GM21515 (cell line): ENCODE results near the gene CCDC91.
"Not testable (repeated sequence)": the region's sequence is repeated elsewhere in the genome, so short reads cannot be mapped to it uniquely, and the experiment has no call there.

ENCODE experiments used
- ATAC-seq: cut with Tn5 transposase; IDR thresholded peaks from one replicate; pipeline ENCODE4 v1.9.1; 2021; ENCODE audit not compliant: unreplicated experiment

CCDC91 gene

GRCh38 chr12:28278960-28279359 is 88.7 kb downstream of the CCDC91 start:
- no peak for ATAC-seq

GRCh38 chr12:28286352-28286751 is 96.1 kb downstream of the CCDC91 start:
- ATAC-seq, result no peak

- no peak for ATAC-seq
Observed at GRCh38 chr12:28290262-28290661, 100.0 kb downstream of the CCDC91 start.

- no peak for ATAC-seq
Observed at GRCh38 chr12:28292699-28293098, 102.4 kb downstream of the CCDC91 start.

- ATAC-seq, result no peak
Observed at GRCh38 chr12:28294300-28294699, 104.0 kb downstream of the CCDC91 start.

GRCh38 chr12:28296287-28296686 is 106.0 kb downstream of the CCDC91 start:
- no peak for ATAC-seq

GRCh38 chr12:28303192-28303591 is 112.9 kb downstream of the CCDC91 start:
- no peak for ATAC-seq

GRCh38 chr12:28306535-28306934 is 116.3 kb downstream of the CCDC91 start:
- ATAC-seq, result no peak

- ATAC-seq, result no peak
Observed at GRCh38 chr12:28308891-28309290, 118.6 kb downstream of the CCDC91 start.

- no peak for ATAC-seq
Observed at GRCh38 chr12:28313631-28314030, 123.4 kb downstream of the CCDC91 start.

- ATAC-seq, result no peak
Observed at GRCh38 chr12:28316049-28316448, 125.8 kb downstream of the CCDC91 start.

- no peak for ATAC-seq
Observed at GRCh38 chr12:28318273-28318672, 128.0 kb downstream of the CCDC91 start.

GRCh38 chr12:28320353-28320752 is 130.1 kb downstream of the CCDC91 start:
- ATAC-seq, result no peak

- no peak for ATAC-seq
Observed at GRCh38 chr12:28327722-28328121, 137.5 kb downstream of the CCDC91 start.

GRCh38 chr12:28328967-28329366 is 138.7 kb downstream of the CCDC91 start:
- no peak for ATAC-seq

- ATAC-seq, result not testable (repeated sequence)
Observed at GRCh38 chr12:28329727-28330126, 139.5 kb downstream of the CCDC91 start.

GRCh38 chr12:28330232-28330631 is 140.0 kb downstream of the CCDC91 start:
- not testable (repeated sequence) for ATAC-seq

- no peak for ATAC-seq
Observed at GRCh38 chr12:28331130-28331529, 140.9 kb downstream of the CCDC91 start.

GRCh38 chr12:28340261-28341045 is 150.2 kb downstream of the CCDC91 start:
- ATAC-seq, result no peak

- no peak for ATAC-seq
Observed at GRCh38 chr12:28343713-28344112, 153.5 kb downstream of the CCDC91 start.

GRCh38 chr12:28346567-28346966 is 156.3 kb downstream of the CCDC91 start:
- ATAC-seq, result no peak

GRCh38 chr12:28349196-28349595 is 158.9 kb downstream of the CCDC91 start:
- ATAC-seq, result no peak

- no peak for ATAC-seq
Observed at GRCh38 chr12:28350502-28350901, 160.2 kb downstream of the CCDC91 start.
